Astrocyte (in vitro differentiated cells and primary cell): ENCODE measurements around the gene ASIC4. TPM values are rescaled to one million over a fixed set of nuclear protein-coding genes. Genes with fewer than 3 reads are reported as not detected.

ENCODE experiments used
- DNase-seq: peaks from one replicate; pipeline ENCODE4 v3.0.0-alpha.2; 2010; ENCODE audit warnings: low read depth
- FAIRE-seq: peaks from 2 replicates; lab custom pipeline; 2011; peaks lifted over from hg19 to GRCh38; lab: Jason Lieb, UNC
- H2AFZ ChIP-seq: 2 replicates; pipeline ENCODE4 v1.6.0; 2012; ENCODE audit warnings: low read depth, low read length, inconsistent platforms
- H3K27ac ChIP-seq: 2 replicates; pipeline ENCODE4 v1.5.1; 2011; ENCODE audit warnings: low read depth, low read length, inconsistent platforms
- H3K27me3 ChIP-seq: 2 replicates; pipeline ENCODE4 v1.6.0; 2011; ENCODE audit warnings: low read length, inconsistent platforms; ENCODE audit not compliant: insufficient read depth
- H3K36me3 ChIP-seq: 2 replicates; pipeline ENCODE4 v1.5.1; 2011; ENCODE audit warnings: low read length, inconsistent platforms; ENCODE audit not compliant: insufficient read depth
- H3K4me1 ChIP-seq: 2 replicates; pipeline ENCODE4 v1.5.1; 2011; ENCODE audit warnings: low read length, inconsistent platforms; ENCODE audit not compliant: insufficient read depth
- H3K4me2 ChIP-seq: 2 replicates; pipeline ENCODE4 v1.6.0; 2012; ENCODE audit warnings: low read length, inconsistent platforms
- H3K4me3 ChIP-seq: 2 replicates; pipeline ENCODE4 v1.5.1; 2011; ENCODE audit warnings: low read depth, mild to moderate bottlenecking, low read length, inconsistent platforms; ENCODE audit not compliant: insufficient read depth
- H3K79me2 ChIP-seq: 2 replicates; pipeline ENCODE4 v1.6.0; 2012; ENCODE audit warnings: mild to moderate bottlenecking, low read length, inconsistent platforms; ENCODE audit not compliant: insufficient read depth
- H3K9ac ChIP-seq: 2 replicates; pipeline ENCODE4 v1.6.0; 2012; ENCODE audit warnings: mild to moderate bottlenecking, low read length, inconsistent platforms
- H3K9me3 ChIP-seq: 2 replicates; pipeline ENCODE4 v1.5.1; 2012; ENCODE audit warnings: low read depth, mild to moderate bottlenecking, low read length, inconsistent platforms; ENCODE audit not compliant: insufficient read depth
- H4K20me1 ChIP-seq: 2 replicates; pipeline ENCODE4 v1.6.0; 2012; ENCODE audit warnings: low read length, inconsistent platforms; ENCODE audit not compliant: insufficient read depth
- H3K27ac Mint-ChIP-seq: one replicate; pipeline ENCODE4 v1.8.0; 2021; ENCODE audit warnings: mild to moderate bottlenecking, mixed read lengths; ENCODE audit not compliant: unreplicated experiment
- H3K27me3 Mint-ChIP-seq: one replicate; pipeline ENCODE4 v1.8.0; 2021; ENCODE audit warnings: low read depth, mixed read lengths; ENCODE audit not compliant: unreplicated experiment
- H3K36me3 Mint-ChIP-seq: one replicate; pipeline ENCODE4 v1.8.0; 2021; ENCODE audit warnings: low read depth, mixed read lengths; ENCODE audit not compliant: unreplicated experiment
- H3K4me1 Mint-ChIP-seq: one replicate; pipeline ENCODE4 v1.8.0; 2021; ENCODE audit warnings: low read depth, mixed read lengths; ENCODE audit not compliant: unreplicated experiment
- H3K4me3 Mint-ChIP-seq: one replicate; pipeline ENCODE4 v1.8.0; 2021; ENCODE audit warnings: mild to moderate bottlenecking, moderate library complexity, mixed read lengths; ENCODE audit not compliant: unreplicated experiment
- H3K9me3 Mint-ChIP-seq: one replicate; pipeline ENCODE4 v1.8.0; 2021; ENCODE audit warnings: mild to moderate bottlenecking, mixed read lengths; ENCODE audit not compliant: unreplicated experiment
- CTCF ChIP-seq: IDR thresholded peaks from 2 replicates; pipeline ENCODE4 v1.5.1; 2011; ENCODE audit warnings: low read depth, mild to moderate bottlenecking, inconsistent platforms, low read length, moderate library complexity; ENCODE audit not compliant: insufficient read depth
- EZH2 ChIP-seq: IDR thresholded peaks from 2 replicates; pipeline ENCODE4 v1.6.1; 2012; ENCODE audit warnings: mild to moderate bottlenecking, low read length, inconsistent platforms; ENCODE audit not compliant: insufficient read depth
- total RNA-seq: library from RNA; stranded (reverse); gene quantifications from 2 replicates; pipeline ENCODE4 v1.2.1, GENCODE V29; 2021

The ASIC4 gene
- total RNA-seq, 1 donor from 2014 or later = 0.39 TPM

GRCh38 chr2:219506802-219507526 is 7.3 kb upstream of the ASIC4 start:
- Histone ChIP-seq H3K4me2 (no peak overlapping the region), H3K4me3 (no peak overlapping the region), H2AFZ (no peak overlapping the region), H4K20me1 (peaks cover 8% of the 10 kb centered on the region), H3K36me3 (peaks cover 7% of the 10 kb centered on the region), H3K9me3 (no peaks in the 10 kb centered on the region), H3K4me1 (peaks cover 20% of the 10 kb centered on the region), H3K79me2 (no peaks in the 10 kb centered on the region), H3K27me3 (peaks cover 4% of the 10 kb centered on the region), H3K9ac (peak overlapping the region; percentile 1), H3K27ac (no peak overlapping the region)
- H3K4me3 Mint-ChIP-seq = no peak overlapping the region
- H3K27ac Mint-ChIP-seq = peak overlapping the region; percentile 86
- H3K27me3 Mint-ChIP-seq = peaks cover 2% of the 10 kb centered on the region
- peaks cover 14% of the 10 kb centered on the region for H3K36me3 Mint-ChIP-seq
- DNase-seq (no peak), FAIRE-seq (no peak)
- H3K9me3 Mint-ChIP-seq = no peaks in the 10 kb centered on the region
- TF ChIP-seq EZH2 (no peak), CTCF (no peak)
- H3K4me1 Mint-ChIP-seq = peaks cover 13% of the 10 kb centered on the region

- Mint-ChIP-seq H3K4me3 (no peak overlapping the region), H3K4me1 (peaks cover 10% of the 10 kb centered on the region), H3K36me3 (peaks cover 12% of the 10 kb centered on the region), H3K27me3 (peaks cover 6% of the 10 kb centered on the region), H3K27ac (peak overlapping the region; percentile 86), H3K9me3 (no peaks in the 10 kb centered on the region)
- peaks cover 7% of the 10 kb centered on the region for H3K36me3 ChIP-seq
- H3K4me1 ChIP-seq = peaks cover 20% of the 10 kb centered on the region
- no peak overlapping the region for H3K27ac ChIP-seq
- no peak overlapping the region for H3K4me2 ChIP-seq
- FAIRE-seq = no peak
- H4K20me1 ChIP-seq = peaks cover 8% of the 10 kb centered on the region
- no peak for TF ChIP-seq CTCF
- TF ChIP-seq EZH2 = no peak
- no peak for DNase-seq
- H3K79me2 ChIP-seq = no peaks in the 10 kb centered on the region
- no peaks in the 10 kb centered on the region for H3K9me3 ChIP-seq
- H3K4me3 ChIP-seq = no peak overlapping the region
- no peak overlapping the region for H2AFZ ChIP-seq
- H3K9ac ChIP-seq = no peak overlapping the region
- H3K27me3 ChIP-seq = peaks cover 12% of the 10 kb centered on the region
Observed at GRCh38 chr2:219507581-219508443, 6.5 kb upstream of the ASIC4 start.
